ENCODE data around the gene HSPB7. TPM values are rescaled to one million over a fixed set of nuclear protein-coding genes. Genes with fewer than 3 reads are reported as not detected.

The HSPB7 gene
- total and polyA plus RNA-seq, 4 donors = 0.28 to 1.4 (median 0.35) TPM

DNA sequence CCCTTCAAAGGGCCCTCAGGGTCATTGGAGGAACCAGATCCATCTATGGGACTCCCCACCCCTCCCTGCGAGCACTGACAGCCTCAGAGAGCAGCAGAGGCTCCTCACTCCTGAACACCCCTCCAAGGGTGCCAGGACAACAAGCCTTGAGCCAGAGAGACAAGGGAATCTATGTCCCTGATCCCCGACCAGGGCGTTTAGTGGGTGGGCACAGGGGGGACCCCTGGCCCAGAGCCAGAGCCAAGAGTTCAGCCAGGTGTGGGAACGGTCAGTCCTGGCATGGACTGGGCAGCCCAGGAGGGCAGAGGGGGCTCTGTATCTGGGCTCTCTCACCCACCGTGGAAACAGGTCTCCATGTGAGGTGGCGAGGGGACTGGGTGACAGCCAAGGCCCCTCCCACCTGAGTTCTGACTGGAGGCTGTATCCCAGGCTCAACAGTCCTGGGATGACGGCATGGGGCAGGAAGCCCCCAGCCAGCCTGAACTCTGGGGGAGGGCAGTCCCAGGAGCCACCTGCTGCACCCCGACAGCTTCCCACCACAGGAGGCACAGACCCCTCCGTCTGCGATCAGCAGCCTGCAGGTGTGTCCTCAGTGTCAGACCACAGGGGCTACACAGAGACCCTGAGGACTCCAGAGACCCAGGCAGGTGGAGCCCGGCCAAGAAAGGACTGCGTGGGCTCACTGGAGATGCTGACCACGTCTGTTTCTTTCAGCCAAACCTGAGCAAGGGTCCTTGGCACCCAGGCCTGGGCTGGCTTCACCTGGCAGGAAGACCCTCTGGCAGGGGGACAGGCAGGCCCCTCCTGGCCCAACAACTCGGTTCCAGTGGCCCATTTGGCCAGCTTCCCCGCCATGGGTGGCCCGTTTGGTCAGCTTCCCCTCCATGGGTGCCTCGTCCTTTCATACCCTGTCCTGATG is 25.0 kb downstream of the HSPB7 start (continued):
- TF ChIP-seq, protein P1, sequence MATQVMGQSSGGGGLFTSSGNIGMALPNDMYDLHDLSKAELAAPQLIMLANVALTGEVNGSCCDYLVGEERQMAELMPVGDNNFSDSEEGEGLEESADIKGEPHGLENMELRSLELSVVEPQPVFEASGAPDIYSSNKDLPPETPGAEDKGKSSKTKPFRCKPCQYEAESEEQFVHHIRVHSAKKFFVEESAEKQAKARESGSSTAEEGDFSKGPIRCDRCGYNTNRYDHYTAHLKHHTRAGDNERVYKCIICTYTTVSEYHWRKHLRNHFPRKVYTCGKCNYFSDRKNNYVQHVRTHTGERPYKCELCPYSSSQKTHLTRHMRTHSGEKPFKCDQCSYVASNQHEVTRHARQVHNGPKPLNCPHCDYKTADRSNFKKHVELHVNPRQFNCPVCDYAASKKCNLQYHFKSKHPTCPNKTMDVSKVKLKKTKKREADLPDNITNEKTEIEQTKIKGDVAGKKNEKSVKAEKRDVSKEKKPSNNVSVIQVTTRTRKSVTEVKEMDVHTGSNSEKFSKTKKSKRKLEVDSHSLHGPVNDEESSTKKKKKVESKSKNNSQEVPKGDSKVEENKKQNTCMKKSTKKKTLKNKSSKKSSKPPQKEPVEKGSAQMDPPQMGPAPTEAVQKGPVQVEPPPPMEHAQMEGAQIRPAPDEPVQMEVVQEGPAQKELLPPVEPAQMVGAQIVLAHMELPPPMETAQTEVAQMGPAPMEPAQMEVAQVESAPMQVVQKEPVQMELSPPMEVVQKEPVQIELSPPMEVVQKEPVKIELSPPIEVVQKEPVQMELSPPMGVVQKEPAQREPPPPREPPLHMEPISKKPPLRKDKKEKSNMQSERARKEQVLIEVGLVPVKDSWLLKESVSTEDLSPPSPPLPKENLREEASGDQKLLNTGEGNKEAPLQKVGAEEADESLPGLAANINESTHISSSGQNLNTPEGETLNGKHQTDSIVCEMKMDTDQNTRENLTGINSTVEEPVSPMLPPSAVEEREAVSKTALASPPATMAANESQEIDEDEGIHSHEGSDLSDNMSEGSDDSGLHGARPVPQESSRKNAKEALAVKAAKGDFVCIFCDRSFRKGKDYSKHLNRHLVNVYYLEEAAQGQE (IDR thresholded peaks at IDR 0.05) = no peak
- TF ChIP-seq, protein P2, sequence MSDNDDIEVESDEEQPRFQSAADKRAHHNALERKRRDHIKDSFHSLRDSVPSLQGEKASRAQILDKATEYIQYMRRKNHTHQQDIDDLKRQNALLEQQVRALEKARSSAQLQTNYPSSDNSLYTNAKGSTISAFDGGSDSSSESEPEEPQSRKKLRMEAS (IDR thresholded peaks at IDR 0.05) = no peak

DNA sequence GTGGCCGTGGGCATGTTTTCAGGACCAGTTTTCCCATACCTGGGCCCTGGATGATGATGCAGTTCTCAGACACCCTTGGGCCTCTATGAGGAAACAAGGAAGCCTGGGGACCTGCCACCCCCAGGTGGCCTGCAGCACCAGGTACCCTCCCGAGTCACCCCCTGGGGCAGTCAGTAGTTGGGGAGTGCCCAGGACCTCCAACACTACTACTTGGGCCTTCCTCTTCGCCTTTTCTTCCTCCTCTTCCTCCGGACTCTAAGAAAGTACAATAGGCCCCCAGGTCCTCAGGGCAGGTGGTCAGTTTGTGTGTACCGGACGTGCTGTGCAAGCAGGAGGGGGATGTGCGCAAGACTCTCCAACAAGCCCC is 25.7 kb downstream of the HSPB7 start:
- H3K27me3 ChIP-seq (ENCODE audit: control insufficient read depth in 4 of 4, insufficient read depth in 4 of 4, low read length in 3 of 4) = no peaks in the 10 kb centered on the region
- no peaks in the 10 kb centered on the region for H3K36me3 ChIP-seq (ENCODE audit: control insufficient read depth in 4 of 4, insufficient read depth in 3 of 4, low read depth in 1 of 4, low read length in 3 of 4)
- no peaks in the 10 kb centered on the region for H3K9me3 ChIP-seq (ENCODE audit: control insufficient read depth in 4 of 4, low read length in 3 of 4)
- TF ChIP-seq GABPA (IDR thresholded peaks at IDR 0.05 in 1 of 2, conservative IDR thresholded peaks at IDR 0.05 in 1 of 2) (no peak), NR2F2 (IDR thresholded peaks at IDR 0.05) (no peak), HNF4G (IDR thresholded peaks at IDR 0.05) (no peak), SP1 (IDR thresholded peaks at IDR 0.05) (no peak), TAF1 (conservative IDR thresholded peaks at IDR 0.05) (no peak)
- TF ChIP-seq, protein P3, sequence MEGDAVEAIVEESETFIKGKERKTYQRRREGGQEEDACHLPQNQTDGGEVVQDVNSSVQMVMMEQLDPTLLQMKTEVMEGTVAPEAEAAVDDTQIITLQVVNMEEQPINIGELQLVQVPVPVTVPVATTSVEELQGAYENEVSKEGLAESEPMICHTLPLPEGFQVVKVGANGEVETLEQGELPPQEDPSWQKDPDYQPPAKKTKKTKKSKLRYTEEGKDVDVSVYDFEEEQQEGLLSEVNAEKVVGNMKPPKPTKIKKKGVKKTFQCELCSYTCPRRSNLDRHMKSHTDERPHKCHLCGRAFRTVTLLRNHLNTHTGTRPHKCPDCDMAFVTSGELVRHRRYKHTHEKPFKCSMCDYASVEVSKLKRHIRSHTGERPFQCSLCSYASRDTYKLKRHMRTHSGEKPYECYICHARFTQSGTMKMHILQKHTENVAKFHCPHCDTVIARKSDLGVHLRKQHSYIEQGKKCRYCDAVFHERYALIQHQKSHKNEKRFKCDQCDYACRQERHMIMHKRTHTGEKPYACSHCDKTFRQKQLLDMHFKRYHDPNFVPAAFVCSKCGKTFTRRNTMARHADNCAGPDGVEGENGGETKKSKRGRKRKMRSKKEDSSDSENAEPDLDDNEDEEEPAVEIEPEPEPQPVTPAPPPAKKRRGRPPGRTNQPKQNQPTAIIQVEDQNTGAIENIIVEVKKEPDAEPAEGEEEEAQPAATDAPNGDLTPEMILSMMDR (IDR thresholded peaks at IDR 0.05; ENCODE audit: low read depth, low read length, missing input control) = no peak
- H3K4me3 ChIP-seq (ENCODE audit: low read depth in 1 of 3, low read length in 3 of 3) = no peak overlapping the region
- no peak overlapping the region for H3K27ac ChIP-seq (ENCODE audit: low read depth in 1 of 2, low read length in 2 of 2)
- DNase-seq (ENCODE audit: low spot score) = no peak
- no peaks in the 10 kb centered on the region for H3K4me1 ChIP-seq (ENCODE audit: control insufficient read depth in 4 of 4, insufficient read depth in 4 of 4, low read length in 3 of 4)
- 95% methylated on average over 7 of the region's 7 CpGs for WGBS
- no peak overlapping the region for H3K9ac ChIP-seq (ENCODE audit: low read depth in 1 of 2, low read length in 2 of 2)

DNA sequence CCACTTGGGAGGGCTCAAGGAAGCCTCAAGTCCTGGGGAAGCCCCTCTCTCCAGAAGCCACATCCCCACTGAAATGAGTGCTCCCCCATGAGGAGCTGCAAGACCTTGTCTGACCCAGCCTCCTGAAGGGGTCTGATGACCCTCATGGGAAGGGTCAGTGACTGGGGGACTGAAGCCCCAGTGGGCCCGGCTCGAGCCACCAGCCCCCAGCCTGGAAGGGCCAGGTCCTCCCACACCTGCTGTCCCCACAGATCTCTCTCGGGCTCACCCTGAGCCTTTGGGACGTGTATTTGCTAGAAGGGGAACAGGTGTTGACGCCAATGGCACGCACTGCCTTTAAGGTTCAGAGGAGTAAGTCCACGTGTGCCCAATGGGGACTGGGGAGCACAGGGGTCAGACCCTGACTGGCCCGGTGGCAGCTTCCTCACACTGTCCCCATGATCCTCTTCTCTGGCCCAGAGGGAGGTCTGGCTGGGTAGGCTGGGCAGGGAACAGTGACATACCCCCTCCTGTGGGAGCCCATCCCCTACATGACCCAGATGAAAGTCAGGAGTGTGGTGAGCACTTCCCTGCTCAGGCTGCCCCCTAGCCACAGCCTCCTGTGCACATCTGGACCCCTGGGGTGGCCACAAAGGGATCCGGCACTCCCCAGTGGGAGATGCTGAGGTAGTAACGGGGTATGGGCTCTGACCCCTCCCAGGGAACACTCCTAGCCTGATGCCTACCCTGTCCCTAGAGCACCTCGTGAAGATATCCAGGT is 26.2 kb downstream of the HSPB7 start:
- H3K9me3 ChIP-seq (ENCODE audit: control insufficient read depth in 4 of 4, low read length in 3 of 4) = no peaks in the 10 kb centered on the region
- no peak overlapping the region for H3K4me3 ChIP-seq (ENCODE audit: low read depth in 1 of 3, low read length in 3 of 3)
- 92% methylated on average over 11 of the region's 11 CpGs for WGBS
- no peaks in the 10 kb centered on the region for H3K27me3 ChIP-seq (ENCODE audit: control insufficient read depth in 4 of 4, insufficient read depth in 4 of 4, low read length in 3 of 4)
- no peak overlapping the region for H3K9ac ChIP-seq (ENCODE audit: low read depth in 1 of 2, low read length in 2 of 2)
- no peak overlapping the region for H3K27ac ChIP-seq (ENCODE audit: low read depth in 1 of 2, low read length in 2 of 2)
- DNase-seq (ENCODE audit: low spot score) = no peak
- no peaks in the 10 kb centered on the region for H3K36me3 ChIP-seq (ENCODE audit: control insufficient read depth in 4 of 4, insufficient read depth in 3 of 4, low read depth in 1 of 4, low read length in 3 of 4)
- no peaks in the 10 kb centered on the region for H3K4me1 ChIP-seq (ENCODE audit: control insufficient read depth in 4 of 4, insufficient read depth in 4 of 4, low read length in 3 of 4)
- TF ChIP-seq, protein P1 (IDR thresholded peaks at IDR 0.05) = no peak
- TF ChIP-seq RXRA (IDR thresholded peaks at IDR 0.05) (no peak), JUND (IDR thresholded peaks at IDR 0.05) (no peak), TAF1 (conservative IDR thresholded peaks at IDR 0.05) (no peak), RAD21 (IDR thresholded peaks at IDR 0.05) (no peak), HNF4G (IDR thresholded peaks at IDR 0.05) (no peak), FOXA2 (IDR thresholded peaks at IDR 0.05) (no peak), NR2F2 (IDR thresholded peaks at IDR 0.05) (no peak), YY1 (IDR thresholded peaks at IDR 0.05) (no peak), SP1 (IDR thresholded peaks at IDR 0.05) (no peak)
- TF ChIP-seq, protein P3 (IDR thresholded peaks at IDR 0.05; ENCODE audit: low read depth, low read length, missing input control) = no peak
- TF ChIP-seq, protein P2 (IDR thresholded peaks at IDR 0.05) = no peak
